ENCODE measurements around the gene VDAC1.
"Not testable (repeated sequence)": the region's sequence is repeated elsewhere in the genome, so short reads cannot be mapped to it uniquely, and the experiment has no call there.

Gene VDAC1

GRCh38 chr5:133962131-133962530 lies 42.6 kb downstream of the VDAC1 start:
- no peak for DNase-seq (ENCODE audit: extremely low read depth, low read depth)
- TF ChIP-seq, protein P1, sequence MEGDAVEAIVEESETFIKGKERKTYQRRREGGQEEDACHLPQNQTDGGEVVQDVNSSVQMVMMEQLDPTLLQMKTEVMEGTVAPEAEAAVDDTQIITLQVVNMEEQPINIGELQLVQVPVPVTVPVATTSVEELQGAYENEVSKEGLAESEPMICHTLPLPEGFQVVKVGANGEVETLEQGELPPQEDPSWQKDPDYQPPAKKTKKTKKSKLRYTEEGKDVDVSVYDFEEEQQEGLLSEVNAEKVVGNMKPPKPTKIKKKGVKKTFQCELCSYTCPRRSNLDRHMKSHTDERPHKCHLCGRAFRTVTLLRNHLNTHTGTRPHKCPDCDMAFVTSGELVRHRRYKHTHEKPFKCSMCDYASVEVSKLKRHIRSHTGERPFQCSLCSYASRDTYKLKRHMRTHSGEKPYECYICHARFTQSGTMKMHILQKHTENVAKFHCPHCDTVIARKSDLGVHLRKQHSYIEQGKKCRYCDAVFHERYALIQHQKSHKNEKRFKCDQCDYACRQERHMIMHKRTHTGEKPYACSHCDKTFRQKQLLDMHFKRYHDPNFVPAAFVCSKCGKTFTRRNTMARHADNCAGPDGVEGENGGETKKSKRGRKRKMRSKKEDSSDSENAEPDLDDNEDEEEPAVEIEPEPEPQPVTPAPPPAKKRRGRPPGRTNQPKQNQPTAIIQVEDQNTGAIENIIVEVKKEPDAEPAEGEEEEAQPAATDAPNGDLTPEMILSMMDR (IDR thresholded peaks at IDR 0.05; ENCODE audit: low read depth, low read length, missing control alignments), result no peak
- no peak overlapping the region for H3K4me3 ChIP-seq (replicated peaks; ENCODE audit: low read depth, low read length)

GRCh38 chr5:133959643-133960042 lies 45.1 kb downstream of the VDAC1 start:
- DNase-seq (ENCODE audit: extremely low read depth, low read depth), result no peak
- TF ChIP-seq, protein P1 (IDR thresholded peaks at IDR 0.05; ENCODE audit: low read depth, low read length, missing control alignments), result no peak

DNA sequence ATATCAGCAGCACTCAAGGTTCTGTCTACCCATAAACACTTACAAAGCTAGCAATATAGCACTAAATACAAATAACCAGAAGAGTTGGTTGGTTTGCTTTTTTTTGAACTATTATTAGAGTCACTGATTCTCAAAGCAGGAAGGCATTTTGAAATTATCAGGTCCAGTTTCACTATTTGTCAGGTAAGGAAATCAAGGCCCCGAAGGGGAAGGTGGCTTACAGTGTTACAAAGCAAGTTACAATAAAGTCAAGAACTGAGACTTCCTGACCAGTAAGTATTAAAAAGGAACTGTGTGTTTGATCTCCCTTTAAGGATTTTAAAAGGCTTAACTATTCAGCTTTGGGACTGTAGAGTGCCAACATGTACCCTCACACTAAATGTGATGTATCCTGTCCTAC lies 47.2 kb downstream of the VDAC1 start:
- DNase-seq (ENCODE audit: extremely low read depth, low read depth), result no peak
- TF ChIP-seq, protein P1 (IDR thresholded peaks at IDR 0.05; ENCODE audit: low read depth, low read length, missing control alignments), result no peak
- no peak overlapping the region for H3K4me3 ChIP-seq (replicated peaks; ENCODE audit: low read depth, low read length)

More at GRCh38 chr5:133959643-133960042, 45.1 kb downstream of the VDAC1 start:
- no peak overlapping the region for H3K4me3 ChIP-seq (replicated peaks; ENCODE audit: low read depth, low read length)

- DNase-seq (ENCODE audit: extremely low read depth, low read depth), result no peak
- H3K4me3 ChIP-seq (replicated peaks; ENCODE audit: low read depth, low read length), result no peak overlapping the region
- TF ChIP-seq, protein P1 (IDR thresholded peaks at IDR 0.05; ENCODE audit: low read depth, low read length, missing control alignments), result no peak
Observed at GRCh38 chr5:133957080-133957479, 47.7 kb downstream of the VDAC1 start.

GRCh38 chr5:133956196-133956595 lies 48.6 kb downstream of the VDAC1 start:
- not testable (repeated sequence) for H3K4me3 ChIP-seq (replicated peaks; ENCODE audit: low read depth, low read length); DNase-seq (ENCODE audit: extremely low read depth, low read depth)

- TF ChIP-seq, protein P1 (IDR thresholded peaks at IDR 0.05; ENCODE audit: low read depth, low read length, missing control alignments), result no peak
- no peak for DNase-seq (ENCODE audit: extremely low read depth, low read depth)
- H3K4me3 ChIP-seq (replicated peaks; ENCODE audit: low read depth, low read length), result no peak overlapping the region
Observed at GRCh38 chr5:133953568-133954145, 51.1 kb downstream of the VDAC1 start.

DNA sequence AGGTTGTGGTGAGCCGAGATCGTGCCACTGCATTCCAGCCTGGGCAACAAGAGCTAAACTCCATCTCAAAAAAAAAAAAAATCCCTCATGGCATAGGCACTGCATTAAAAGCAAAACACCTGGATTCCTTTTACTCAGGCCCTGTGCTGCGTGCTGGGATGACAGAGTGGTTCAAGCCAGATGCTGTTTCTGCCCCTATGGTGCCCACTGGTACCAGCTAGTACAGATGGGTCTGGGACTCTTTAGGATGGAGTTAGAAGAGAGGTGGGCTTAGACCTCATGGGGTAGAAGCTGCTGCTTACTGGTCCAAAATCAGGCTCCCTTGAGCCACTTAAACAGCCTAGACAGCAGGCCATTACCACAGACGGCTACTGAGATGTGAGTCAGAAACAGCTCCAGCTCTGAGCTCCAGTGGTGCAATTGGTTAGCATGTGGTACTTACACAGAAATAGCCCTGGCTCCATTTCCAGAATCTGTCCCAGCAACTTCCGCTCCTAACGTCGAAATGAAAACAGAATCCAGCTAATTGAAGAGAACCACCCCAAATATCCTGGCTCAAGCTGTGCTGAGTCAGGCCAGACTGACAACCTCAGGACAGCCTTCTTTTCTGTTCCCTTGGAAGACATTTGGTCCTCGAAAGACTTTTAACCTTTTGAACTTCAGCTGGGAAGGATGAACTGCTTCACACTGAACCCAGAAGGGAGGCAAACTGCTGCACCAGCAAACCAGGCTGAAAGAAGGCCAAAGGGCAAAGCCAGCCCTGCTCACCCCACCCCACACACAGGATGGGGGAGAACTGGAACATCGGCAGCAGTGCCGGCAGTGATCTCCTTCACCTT lies 51.8 kb downstream of the VDAC1 start:
- peak; percentile 84 for DNase-seq (ENCODE audit: extremely low read depth, low read depth)
- H3K4me3 ChIP-seq (replicated peaks; ENCODE audit: low read depth, low read length), result no peak overlapping the region
- TF ChIP-seq, protein P1 (IDR thresholded peaks at IDR 0.05; ENCODE audit: low read depth, low read length, missing control alignments), result no peak
